GM18909 (cell line): ENCODE data around the gene PEMT.
"Not testable (repeated sequence)": the region's sequence is repeated elsewhere in the genome, so short reads cannot be mapped to it uniquely, and the experiment has no call there.

Source experiments
- ATAC-seq: cut with Tn5 transposase; IDR thresholded peaks from one replicate; pipeline ENCODE4 v1.9.1; 2021; ENCODE audit warnings: mild to moderate bottlenecking; ENCODE audit not compliant: unreplicated experiment, poor library complexity

The PEMT gene

GRCh38 chr17:17591355-17592298 is at the start of gene PEMT:
Gene PEMT, minus strand, starts transcription at chr17:17591708. Its CDS starts 82 bp downstream, at chr17:17591626.
- ATAC-seq, result peak; percentile 91

GRCh38 chr17:17639661-17640270 is 48.3 kb upstream of the PEMT start:
- not testable (repeated sequence) for ATAC-seq

- ATAC-seq, result no peak
These were observed 47.0 kb upstream of the PEMT start for GRCh38 chr17:17638467-17638866.

- ATAC-seq, result no peak
These were observed 44.9 kb upstream of the PEMT start for GRCh38 chr17:17636272-17636885.

- not testable (repeated sequence) for ATAC-seq
These were observed 44.2 kb upstream of the PEMT start for GRCh38 chr17:17635537-17636271.

- ATAC-seq, result no peak
These were observed 43.6 kb upstream of the PEMT start for GRCh38 chr17:17635126-17635525.

- no peak for ATAC-seq
These were observed 41.8 kb upstream of the PEMT start for GRCh38 chr17:17633310-17633709.

GRCh38 chr17:17632690-17633089 is 41.2 kb upstream of the PEMT start:
- not testable (repeated sequence) for ATAC-seq

GRCh38 chr17:17628388-17629008 is 37.0 kb upstream of the PEMT start:
- no peak for ATAC-seq

- ATAC-seq, result no peak
These were observed 35.3 kb upstream of the PEMT start for GRCh38 chr17:17626840-17627239.

GRCh38 chr17:17626151-17626805 is 34.8 kb upstream of the PEMT start:
- no peak for ATAC-seq

- no peak for ATAC-seq
These were observed 33.2 kb upstream of the PEMT start for GRCh38 chr17:17624741-17625140.

GRCh38 chr17:17623904-17624303 is 32.4 kb upstream of the PEMT start:
- no peak for ATAC-seq

GRCh38 chr17:17621254-17621653 is 29.7 kb upstream of the PEMT start:
- ATAC-seq, result no peak

- peak; percentile 54 for ATAC-seq
These were observed 22.2 kb upstream of the PEMT start for GRCh38 chr17:17613708-17614114.

- ATAC-seq, result no peak
These were observed 20.8 kb upstream of the PEMT start for GRCh38 chr17:17612085-17613022.

- no peak for ATAC-seq
These were observed 17.6 kb upstream of the PEMT start for GRCh38 chr17:17609121-17609520.

- no peak for ATAC-seq
These were observed 15.0 kb upstream of the PEMT start for GRCh38 chr17:17606416-17607000.
